ENCODE data around the gene AP4B1.

- TF ChIP-seq EP300 (IDR thresholded peaks at IDR 0.05) (no peak), CTCF (IDR thresholded peaks at IDR 0.05) (no peak), POLR2A (IDR thresholded peaks at IDR 0.05) (no peak), POLR2AphosphoS5 (IDR thresholded peaks at IDR 0.05) (no peak)
Observed at GRCh38 chr1:113859478-113860175, 45.0 kb downstream of the AP4B1 start.

All from gastroesophageal sphincter (tissue), 3 donors.